ENCODE data around the gene ATP6V0B.

ATP6V0B gene

GRCh38 chr1:43982808-43983207 lies 8.0 kb downstream of the ATP6V0B start:
- no peak for DNase-seq (ENCODE audit: extremely low read depth in 1 of 2, low read depth in 1 of 2)

- no peak for DNase-seq (ENCODE audit: extremely low read depth in 1 of 2, low read depth in 1 of 2)
Observed at GRCh38 chr1:43983253-43983899, 8.6 kb downstream of the ATP6V0B start.

DNA sequence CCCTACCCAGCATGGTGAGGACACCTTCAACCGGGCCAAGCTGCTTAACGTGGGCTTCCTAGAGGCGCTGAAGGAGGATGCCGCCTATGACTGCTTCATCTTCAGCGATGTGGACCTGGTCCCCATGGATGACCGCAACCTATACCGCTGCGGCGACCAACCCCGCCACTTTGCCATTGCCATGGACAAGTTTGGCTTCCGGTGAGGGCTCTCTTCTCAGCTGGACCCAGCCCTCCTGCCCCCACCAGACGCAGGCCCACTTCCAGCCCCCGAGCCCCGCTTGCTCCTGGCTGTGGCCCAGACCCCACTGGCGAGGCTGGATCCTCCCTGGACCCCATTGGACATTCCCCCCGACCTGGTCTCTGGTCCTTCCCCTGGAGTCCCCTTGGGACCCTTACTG lies 10.1 kb downstream of the ATP6V0B start:
- no peak for DNase-seq (ENCODE audit: extremely low read depth in 1 of 2, low read depth in 1 of 2)

DNA sequence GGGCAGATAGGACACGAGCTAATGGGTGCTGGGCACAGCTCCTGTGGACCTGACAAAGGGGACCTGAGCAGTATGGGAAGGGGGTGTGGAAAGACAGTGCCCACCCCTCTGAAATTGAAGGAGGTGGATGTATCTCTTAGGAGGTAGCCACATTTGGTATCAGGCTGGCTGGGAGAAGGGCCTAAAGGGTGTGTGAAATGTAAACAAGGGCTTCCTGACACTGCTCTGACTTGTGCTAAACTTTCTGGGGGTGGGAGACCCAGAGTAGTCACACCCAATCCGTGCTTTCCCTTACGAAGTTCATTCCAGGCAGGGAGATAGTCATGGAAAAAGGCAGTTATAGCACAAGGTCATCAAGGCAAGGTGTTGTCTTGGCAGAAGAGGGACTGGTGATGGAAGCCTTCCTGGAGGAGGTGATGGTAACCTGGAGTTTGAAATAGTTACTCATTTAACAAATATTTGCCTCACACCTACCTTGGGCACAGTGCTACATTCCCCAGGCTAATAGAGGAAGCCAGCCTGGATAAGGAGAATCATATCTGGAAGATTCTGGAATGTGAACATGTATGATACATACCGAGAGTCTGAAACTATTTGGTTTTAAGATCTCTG lies 11.3 kb downstream of the ATP6V0B start:
- DNase-seq (ENCODE audit: extremely low read depth in 1 of 2, low read depth in 1 of 2): no peak

- DNase-seq (ENCODE audit: extremely low read depth in 1 of 2, low read depth in 1 of 2): no peak
Observed at GRCh38 chr1:43986712-43987111, 12.0 kb downstream of the ATP6V0B start.

GRCh38 chr1:43987159-43987902 lies 12.6 kb downstream of the ATP6V0B start:
- DNase-seq (ENCODE audit: extremely low read depth in 1 of 2, low read depth in 1 of 2): no peak

GRCh38 chr1:43990271-43991199 lies 15.8 kb downstream of the ATP6V0B start:
- DNase-seq (ENCODE audit: extremely low read depth in 1 of 2, low read depth in 1 of 2): no peak

DNA sequence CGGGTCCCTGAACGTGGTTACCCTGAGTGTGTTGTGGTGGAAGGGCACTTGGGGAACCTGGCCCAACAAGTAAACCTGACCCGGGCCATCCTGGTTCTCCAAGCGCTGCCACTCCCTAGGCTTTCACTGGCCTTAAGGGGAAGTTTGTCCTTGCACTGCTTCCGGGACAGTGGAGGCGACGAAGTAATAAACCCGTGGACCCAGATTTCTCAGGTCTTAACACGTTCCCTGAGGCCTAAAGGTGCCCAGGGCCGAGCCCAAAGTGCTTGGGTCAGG lies 16.4 kb downstream of the ATP6V0B start:
- no peak for DNase-seq (ENCODE audit: extremely low read depth in 1 of 2, low read depth in 1 of 2)

DNA sequence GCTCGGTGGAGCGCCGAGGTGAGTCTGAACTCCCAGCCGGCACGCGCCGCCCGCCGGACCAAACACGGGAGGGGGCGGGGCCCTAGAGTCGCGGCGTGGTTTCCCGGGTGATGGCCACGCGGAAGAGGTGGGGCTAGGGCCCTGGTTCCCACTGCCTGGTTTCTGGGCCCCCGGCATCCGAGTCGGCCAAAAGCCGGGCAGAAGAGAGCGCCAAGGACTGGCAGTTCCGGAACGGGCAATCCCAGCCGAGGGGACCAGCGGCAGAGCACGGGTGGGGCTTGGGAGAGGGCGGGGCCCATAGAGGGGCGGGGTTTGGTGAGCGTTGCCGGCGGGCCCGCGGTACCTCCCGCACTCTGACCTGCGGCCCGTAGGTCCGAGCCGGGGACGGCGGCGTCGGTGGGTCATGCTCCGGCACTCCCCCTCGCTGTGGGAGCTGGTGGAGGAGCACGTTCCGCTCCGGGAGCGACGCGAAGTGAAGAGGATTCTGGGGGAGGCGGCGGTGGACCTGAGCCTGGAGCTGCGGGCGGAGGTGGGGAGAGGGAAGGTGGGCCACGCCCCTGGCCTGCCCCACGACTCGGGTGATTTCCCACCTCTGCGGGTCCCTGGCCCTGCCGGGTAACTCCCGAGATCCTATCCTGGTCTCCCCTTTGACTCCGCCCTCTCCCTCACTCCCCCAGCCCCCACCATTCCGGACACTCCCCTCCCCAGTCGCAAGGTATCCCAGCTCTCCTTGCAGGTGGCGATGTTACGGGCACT lies 16.9 kb downstream of the ATP6V0B start, which contains the start of gene CCDC24:
CCDC24 (plus strand) TSS at position 124 of the 756 bp plus-strand sequence; CDS start at position 404, 280 bp downstream.
- peak; percentile 36 to 62 for DNase-seq (ENCODE audit: extremely low read depth in 1 of 2, low read depth in 1 of 2)

DNA sequence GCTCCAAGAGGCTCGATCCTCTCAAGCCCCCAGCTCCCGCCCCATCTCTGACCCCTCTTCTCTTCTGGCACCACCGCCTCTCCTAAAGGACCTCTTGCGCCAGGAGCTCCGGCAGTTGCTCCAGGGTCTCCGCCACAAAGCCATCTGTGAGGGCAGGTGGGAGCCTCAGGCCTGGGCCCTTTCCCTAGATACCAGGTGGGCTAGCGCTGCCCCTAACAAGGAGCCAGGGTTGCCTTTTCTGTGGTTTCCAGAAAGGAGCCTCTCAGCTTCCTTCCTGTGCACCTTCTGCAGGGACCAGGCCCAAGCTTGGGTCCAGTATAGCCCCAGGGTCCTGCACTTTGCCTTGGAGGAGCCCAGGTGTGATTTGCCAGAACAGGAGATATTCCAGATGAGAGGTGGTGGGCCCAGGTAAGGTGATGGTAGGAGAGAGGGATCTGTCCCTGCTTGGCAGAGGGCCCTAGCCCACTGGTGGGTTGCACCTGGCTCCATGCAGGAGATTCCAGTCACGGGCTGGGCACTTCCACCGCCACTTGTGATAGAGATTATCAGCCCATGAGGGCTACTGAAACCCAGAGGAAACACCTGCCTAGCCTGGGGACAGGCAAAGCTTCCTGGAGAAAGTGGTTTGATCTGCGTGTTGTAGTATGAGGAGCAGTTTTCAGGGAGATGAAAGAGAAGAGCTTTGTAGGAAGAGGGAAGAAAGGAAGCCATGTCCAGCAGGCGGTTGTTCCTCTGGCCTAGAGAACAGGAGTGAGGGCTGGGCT lies 17.7 kb downstream of the ATP6V0B start:
- no peak for DNase-seq (ENCODE audit: extremely low read depth in 1 of 2, low read depth in 1 of 2)

DNA sequence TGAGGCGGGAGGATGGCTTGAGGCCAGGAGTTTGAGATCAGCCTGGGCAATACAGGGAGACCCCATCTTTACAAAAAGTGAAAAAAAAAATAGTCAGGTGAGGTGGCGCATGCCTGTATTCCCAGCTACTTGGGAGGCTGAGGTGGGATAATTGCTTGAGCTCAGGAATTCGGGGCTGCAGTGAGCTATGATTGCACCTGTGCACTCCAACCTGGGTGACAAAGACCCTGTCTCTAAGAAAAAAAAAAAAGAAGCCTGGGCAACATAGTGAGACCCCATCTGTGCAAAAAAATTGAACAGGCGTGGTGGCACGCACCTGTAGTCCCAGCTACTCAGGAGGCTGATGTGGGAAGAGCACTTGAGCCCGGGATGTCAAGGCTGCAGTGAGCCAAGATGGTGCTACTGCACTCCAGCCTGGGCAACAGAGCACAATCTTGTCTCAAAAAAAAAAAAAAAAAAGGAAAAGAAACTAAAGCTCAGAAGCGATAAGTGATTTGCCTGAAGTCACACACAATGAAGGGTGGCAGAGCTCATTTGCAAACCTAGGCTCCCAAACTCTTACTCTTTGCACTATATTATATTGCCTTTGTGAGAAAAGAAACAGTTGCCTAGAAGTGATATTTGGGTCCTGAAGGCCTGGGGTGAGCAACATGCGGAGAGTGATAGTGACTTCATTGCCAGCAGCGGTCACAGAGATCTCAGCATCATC lies 18.6 kb downstream of the ATP6V0B start:
- no peak for DNase-seq (ENCODE audit: extremely low read depth in 1 of 2, low read depth in 1 of 2)

- no peak for DNase-seq (ENCODE audit: extremely low read depth in 1 of 2, low read depth in 1 of 2)
Observed at GRCh38 chr1:43994071-43994470, 19.3 kb downstream of the ATP6V0B start.

DNA sequence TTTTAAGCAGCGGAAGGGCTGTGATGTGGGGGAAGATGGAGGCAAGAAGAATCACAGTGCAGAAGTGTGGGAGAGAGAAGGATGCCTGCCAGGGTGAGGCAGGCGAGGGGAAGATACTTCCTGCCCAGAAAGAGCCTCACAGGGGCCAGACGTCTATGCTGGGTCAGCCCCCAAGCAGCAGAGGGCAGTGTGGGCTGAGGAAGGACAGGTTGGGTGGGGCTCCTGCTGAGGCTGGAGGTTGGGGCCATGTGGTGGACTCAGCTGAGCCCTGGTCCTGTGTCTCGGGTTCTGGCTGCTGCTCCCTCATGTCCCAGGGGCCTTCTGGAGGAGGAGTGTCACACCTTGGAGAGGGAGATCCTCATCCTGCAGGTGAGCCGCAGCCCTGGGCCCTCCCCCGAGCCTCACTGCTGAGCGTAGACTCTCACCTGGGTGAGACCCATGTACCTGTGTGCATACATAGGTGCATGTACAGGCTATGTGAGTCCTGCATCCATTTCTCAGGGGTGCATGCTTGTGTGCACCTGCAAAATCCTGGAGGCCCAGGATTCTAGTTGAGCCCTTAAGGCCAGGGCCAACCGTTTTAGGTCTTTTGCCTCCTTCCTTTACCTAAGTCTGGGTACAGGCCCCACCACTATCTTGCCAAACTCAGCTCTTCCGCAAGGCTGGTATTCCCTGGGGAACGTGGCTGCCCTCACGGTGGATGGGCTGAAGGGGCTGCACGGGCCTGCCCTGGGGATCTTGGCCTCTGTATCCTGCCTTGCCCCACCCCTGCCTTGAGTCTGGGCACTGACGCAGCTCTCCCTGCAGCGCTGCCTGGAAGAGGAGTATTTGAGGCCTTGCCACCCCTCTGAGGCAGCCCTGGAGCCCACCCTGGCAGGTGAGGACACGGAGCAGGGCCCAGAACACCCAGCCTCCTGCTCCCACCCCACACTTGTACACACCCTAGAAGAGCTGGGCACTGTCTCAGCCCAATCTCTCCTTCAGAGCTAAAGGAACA lies 20.3 kb downstream of the ATP6V0B start:
- DNase-seq (ENCODE audit: extremely low read depth in 1 of 2, low read depth in 1 of 2): no peak

DNA sequence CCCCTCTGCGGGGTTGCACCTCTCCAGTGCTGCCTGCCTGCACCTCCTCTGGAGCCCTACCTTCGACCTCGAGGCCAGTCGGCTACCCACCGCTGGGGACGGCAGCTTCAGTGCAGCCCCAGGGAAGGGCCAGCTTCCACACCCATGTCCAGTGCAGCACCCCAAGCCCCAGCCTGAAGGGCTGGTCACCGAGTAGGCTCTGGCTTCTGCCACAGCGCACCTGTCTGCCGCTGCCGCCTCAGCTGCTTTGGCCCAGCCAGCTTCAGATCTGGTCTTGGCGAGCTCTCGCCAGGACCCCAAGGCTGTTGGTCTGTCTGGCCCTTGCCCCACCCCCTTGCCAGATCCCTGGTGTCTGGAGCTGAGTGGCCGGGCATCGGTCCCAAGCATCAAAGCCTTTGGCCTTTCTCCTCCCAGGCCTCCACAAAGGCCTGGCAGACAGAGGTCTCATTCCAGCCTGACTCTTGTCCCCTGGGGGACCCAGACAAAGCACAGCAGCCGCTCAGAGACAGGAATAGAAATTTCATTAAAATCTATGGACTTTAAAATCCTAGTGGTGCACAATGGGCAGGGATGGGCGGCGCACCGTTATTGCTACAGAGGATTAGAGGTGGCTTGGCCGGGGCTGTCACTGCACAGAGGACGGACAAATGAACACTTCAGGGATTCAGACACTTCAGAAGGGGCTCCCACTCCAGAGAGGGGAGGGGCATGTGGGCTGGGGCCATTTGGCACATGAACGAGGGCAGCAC lies 21.4 kb downstream of the ATP6V0B start:
- DNase-seq (ENCODE audit: extremely low read depth in 1 of 2, low read depth in 1 of 2): no peak

- no peak for DNase-seq (ENCODE audit: extremely low read depth in 1 of 2, low read depth in 1 of 2)
Observed at GRCh38 chr1:43996733-43997115, 22.0 kb downstream of the ATP6V0B start.

DNA sequence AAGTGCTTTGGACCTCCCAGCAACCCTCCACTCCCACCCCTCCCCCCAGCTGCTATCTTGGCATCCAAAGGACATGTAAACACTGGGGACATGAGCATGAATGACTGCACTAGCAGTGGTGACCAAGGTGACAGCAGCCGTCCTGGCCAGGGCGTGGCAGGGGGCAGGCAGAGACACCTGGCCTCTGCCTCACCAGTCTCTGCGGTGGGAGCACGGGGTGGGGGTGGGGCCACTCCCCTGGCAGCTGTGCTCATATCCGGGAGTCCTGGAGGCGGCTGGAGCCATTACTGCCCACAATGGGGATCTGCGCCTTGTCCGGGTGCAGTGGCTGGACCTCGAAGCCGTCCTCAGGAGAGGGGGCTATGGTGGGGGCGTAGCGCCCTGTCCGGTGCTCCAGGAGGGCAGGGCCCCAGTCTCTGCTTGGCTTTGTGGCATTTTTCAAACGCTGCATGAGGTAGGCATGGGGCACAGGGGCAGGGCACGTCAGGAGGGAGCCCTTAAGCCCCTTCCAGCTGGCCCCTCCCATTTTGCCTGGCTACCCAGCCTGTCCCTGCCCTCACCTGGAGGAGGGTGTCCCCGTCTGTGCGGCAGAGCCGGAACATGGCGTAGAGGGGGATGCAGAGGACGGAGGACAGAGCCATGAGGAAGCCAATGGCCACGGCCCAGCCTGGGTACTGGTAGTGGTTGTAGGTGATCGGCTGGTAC lies 22.7 kb downstream of the ATP6V0B start:
- DNase-seq (ENCODE audit: extremely low read depth in 1 of 2, low read depth in 1 of 2): no peak

DNA sequence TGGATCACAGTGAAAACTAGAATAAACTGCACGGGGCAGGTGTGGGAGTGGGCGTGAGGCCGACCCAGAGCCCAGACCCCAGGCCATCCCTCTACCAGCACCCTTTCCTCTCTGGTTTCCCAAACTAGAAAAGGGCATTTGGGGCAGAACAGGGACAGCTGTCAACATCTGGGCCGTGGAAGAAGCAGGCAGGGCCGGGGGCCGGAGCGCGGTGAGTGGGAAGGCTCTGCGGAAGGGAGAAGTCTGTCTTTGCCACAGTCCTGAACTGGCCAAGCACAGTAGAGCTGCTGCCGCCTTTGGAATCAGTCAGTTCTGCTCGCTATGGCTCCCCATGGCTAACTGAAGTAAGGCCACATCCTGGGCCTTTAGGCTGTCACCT lies 23.2 kb downstream of the ATP6V0B start:
- no peak for DNase-seq (ENCODE audit: extremely low read depth in 1 of 2, low read depth in 1 of 2)
